Activated CD8-positive, alpha-beta memory T cell treated with anti-CD3 and anti-CD28 coated beads, Interleukin-2, amount 50 U/mL, for 24 hours (primary cell): Measurements from ENCODE around the gene SLC16A3.
"Not testable (repeated sequence)": the region's sequence is repeated elsewhere in the genome, so short reads cannot be mapped to it uniquely, and the experiment has no call there.

Experiments used
- DNase-seq: peaks from one replicate; pipeline ENCODE4 v3.0.0-alpha.2; 2020; ENCODE audit errors: extremely low read depth

Gene SLC16A3

GRCh38 chr17:82228842-82229697, at the start of gene SLC16A3:
TSS of gene SLC16A3 (plus strand) at chr17:82229042. CDS start at chr17:82236009, 6,967 bp downstream.
- no peak for DNase-seq

- no peak for DNase-seq
Measured at GRCh38 chr17:82179412-82179811, 49.4 kb upstream of the SLC16A3 start.

GRCh38 chr17:82179946-82180475, 48.8 kb upstream of the SLC16A3 start:
- DNase-seq: no peak

- DNase-seq: no peak
Measured at GRCh38 chr17:82180776-82181528, 47.9 kb upstream of the SLC16A3 start.

- no peak for DNase-seq
Measured at GRCh38 chr17:82184761-82185160, 44.1 kb upstream of the SLC16A3 start.

- DNase-seq: no peak
Measured at GRCh38 chr17:82186221-82186620, 42.6 kb upstream of the SLC16A3 start.

GRCh38 chr17:82187500-82187899, 41.3 kb upstream of the SLC16A3 start:
- no peak for DNase-seq

GRCh38 chr17:82188001-82188961, 40.6 kb upstream of the SLC16A3 start:
- DNase-seq: no peak

- not testable (repeated sequence) for DNase-seq
Measured at GRCh38 chr17:82193050-82193449, 35.8 kb upstream of the SLC16A3 start.

GRCh38 chr17:82193520-82194220, 35.2 kb upstream of the SLC16A3 start:
- DNase-seq: no peak

GRCh38 chr17:82194765-82195164, 34.1 kb upstream of the SLC16A3 start:
- DNase-seq: no peak

GRCh38 chr17:82195675-82196672, 32.9 kb upstream of the SLC16A3 start:
- no peak for DNase-seq

GRCh38 chr17:82198092-82198491, 30.8 kb upstream of the SLC16A3 start:
- DNase-seq: no peak

- DNase-seq: no peak
Measured at GRCh38 chr17:82199496-82199895, 29.3 kb upstream of the SLC16A3 start.

- no peak for DNase-seq
Measured at GRCh38 chr17:82200135-82200534, 28.7 kb upstream of the SLC16A3 start.

GRCh38 chr17:82200743-82201497, 27.9 kb upstream of the SLC16A3 start:
- no peak for DNase-seq

- no peak for DNase-seq
Measured at GRCh38 chr17:82201498-82201910, 27.3 kb upstream of the SLC16A3 start.

GRCh38 chr17:82202981-82203380, 25.9 kb upstream of the SLC16A3 start:
- no peak for DNase-seq

GRCh38 chr17:82203920-82204319, 24.9 kb upstream of the SLC16A3 start:
- DNase-seq: no peak
